GM12878 (cell line): ENCODE results near the gene MCM3. TPM values are rescaled to one million over a fixed set of nuclear protein-coding genes. Genes with fewer than 3 reads are reported as not detected.

ENCODE experiments used
- ATAC-seq: fragments of 200-7000 bp; cut with Tn5 transposase; 3 replicates; pipeline ENCODE4 v1.9.1; 2020; ENCODE audit warnings: mild to moderate bottlenecking, moderate library complexity
- BruUV-seq: library from RNA; stranded (reverse); fragments of 400-500 nt; replicated peaks from 2 replicates; lab custom pipeline; 2021; lab: Mats Ljungman, UMichigan
- CTCF ChIA-PET: fragments of 300-600 bp; sonication (Branson Sonifier 250); formaldehyde crosslinking; extraction: SDS; loops from one replicate; lab custom pipeline; 2021; ENCODE audit warnings: inconsistent platforms; lab: Yijun Ruan, JAX
- POLR2A ChIA-PET: fragments of 350-600 bp; formaldehyde crosslinking; extraction: SDS; loops from one replicate; lab custom pipeline; 2021; ENCODE audit warnings: inconsistent platforms; lab: Charles Lee
- RAD21 ChIA-PET: fragments of 300-600 bp; sonication (Branson Sonifier 250); formaldehyde crosslinking; loops from one replicate; lab custom pipeline; 2023; ENCODE audit warnings: antibody characterized with exemption; ENCODE audit not compliant: unreplicated experiment; lab: Charles Lee
- SMC1A ChIA-PET: fragments of 300-600 bp; sonication (Branson Sonifier 250); formaldehyde crosslinking; loops from one replicate; lab custom pipeline; 2023; ENCODE audit not compliant: unreplicated experiment, uncharacterized antibody; lab: Charles Lee
- DNase-seq: peaks from one replicate; pipeline ENCODE4 v3.0.0-alpha.2; 2011; ENCODE audit warnings: low read depth, low spot score
- FAIRE-seq: peaks from 3 replicates; lab custom pipeline; 2011; peaks lifted over from hg19 to GRCh38; lab: Jason Lieb, UNC
- H2AFZ ChIP-seq: 2 replicates; pipeline ENCODE4 v1.6.0; 2011; ENCODE audit warnings: low read depth, low read length, control low read depth; ENCODE audit not compliant: control insufficient read depth
- H3K27ac ChIP-seq: 2 replicates; pipeline ENCODE4 v1.5.1; 2011; ENCODE audit warnings: control low read depth; ENCODE audit not compliant: control insufficient read depth, insufficient read depth
- H3K27me3 ChIP-seq, 2 experiments: replicated peaks in 1 of 2; 2 replicates each; pipeline versions ENCODE4 v1.6.0 to v1.6.1; 2011; ENCODE audit warnings: low read length in 1 of 2; ENCODE audit not compliant: control insufficient read depth in 2 of 2, insufficient read depth in 2 of 2
- H3K36me3 ChIP-seq, 2 experiments: 2 replicates each; pipeline ENCODE4 v1.5.1; 2011; ENCODE audit warnings: low read length in 1 of 2; ENCODE audit not compliant: control insufficient read depth in 2 of 2, insufficient read depth in 2 of 2
- H3K4me1 ChIP-seq: 2 replicates; pipeline ENCODE4 v1.6.1; 2011; ENCODE audit warnings: mild to moderate bottlenecking, low read length, moderate library complexity, mixed read lengths; ENCODE audit not compliant: control insufficient read depth, insufficient read depth
- H3K4me2 ChIP-seq: 2 replicates; pipeline ENCODE4 v1.6.0; 2011; ENCODE audit warnings: control low read depth; ENCODE audit not compliant: control insufficient read depth, insufficient read depth
- H3K4me3 ChIP-seq: fragments of 200-600 bp; sonication (generic); 2 replicates; pipeline ENCODE4 v1.5.1; 2016
- H3K79me2 ChIP-seq: 2 replicates; pipeline ENCODE4 v1.6.0; 2011; ENCODE audit warnings: low read length; ENCODE audit not compliant: control insufficient read depth, insufficient read depth
- H3K9ac ChIP-seq: 2 replicates; pipeline ENCODE4 v1.8.0; 2011; ENCODE audit warnings: low read length, control low read depth, mixed read lengths; ENCODE audit not compliant: control insufficient read depth, insufficient read depth
- H3K9me3 ChIP-seq: replicated peaks from 3 replicates; pipeline ENCODE4 v1.5.1; 2011; ENCODE audit warnings: mild to moderate bottlenecking, low read length; ENCODE audit not compliant: control insufficient read depth, insufficient read depth
- H4K20me1 ChIP-seq: 2 replicates; pipeline ENCODE4 v1.6.0; 2011; ENCODE audit not compliant: control insufficient read depth, insufficient read depth
- ASH2L ChIP-seq: fragments of 300-600, 200-600 bp; sonication (generic); IDR thresholded peaks from 2 replicates; pipeline ENCODE4 v1.6.1; 2017; ENCODE audit warnings: low read depth, mild to moderate bottlenecking, borderline replicate concordance
- BACH1 ChIP-seq: fragments of 450-650 bp; IDR thresholded peaks from 2 replicates; pipeline ENCODE4 v1.6.1; 2017; ENCODE audit warnings: mild to moderate bottlenecking, borderline replicate concordance
- BCL11A ChIP-seq: IDR thresholded peaks from 2 replicates; pipeline ENCODE4 v1.6.1; 2011; ENCODE audit warnings: low read depth, low read length
- CREM ChIP-seq: IDR thresholded peaks from 2 replicates; pipeline ENCODE4 v1.6.1; 2014; ENCODE audit warnings: antibody characterized with exemption, low read depth
- DPF2 ChIP-seq: fragments of 450-650 bp; IDR thresholded peaks from 2 replicates; pipeline ENCODE4 v1.6.1; 2017; ENCODE audit warnings: mild to moderate bottlenecking
- ETV6 ChIP-seq, 2 experiments: fragments of 450-650 bp in 1 of 2; IDR thresholded peaks in 1 of 2; conservative IDR thresholded peaks in 1 of 2; 2 replicates each; pipeline ENCODE4 v1.6.1; 2014; ENCODE audit warnings: antibody characterized with exemption in 1 of 2, borderline replicate concordance in 1 of 2, low read depth in 1 of 2, mild to moderate bottlenecking in 1 of 2, moderate library complexity in 1 of 2
- EZH2 ChIP-seq: IDR thresholded peaks from 2 replicates; pipeline ENCODE4 v1.6.1; 2012; ENCODE audit warnings: low read depth, mild to moderate bottlenecking, control low read depth, inconsistent platforms, low read length, borderline replicate concordance; ENCODE audit not compliant: control insufficient read depth
- HCFC1 ChIP-seq: fragments of 150-350 bp; IDR thresholded peaks from 2 replicates; pipeline ENCODE4 v1.6.1; 2014; ENCODE audit warnings: low read length
- LARP7 ChIP-seq: fragments of 450-650 bp; IDR thresholded peaks from 2 replicates; pipeline ENCODE4 v1.6.1; 2017; ENCODE audit warnings: mild to moderate bottlenecking
- NR2F1 ChIP-seq: fragments of 450-650 bp; conservative IDR thresholded peaks from 2 replicates; pipeline ENCODE4 v1.6.1; 2017; ENCODE audit warnings: mild to moderate bottlenecking
- PAX5 ChIP-seq: IDR thresholded peaks from 2 replicates; pipeline ENCODE4 v1.6.1; 2011; ENCODE audit warnings: low read depth, low read length, borderline replicate concordance
- WGBS: methylation state at CpG from one replicate; pipeline ENCODE4 v1.1.6; 2016; ENCODE audit warnings: low lambda C conversion rate; ENCODE audit not compliant: insufficient replicate concordance, insufficient coverage; ENCODE audit errors: missing lambda C conversion rate; 5-methylcytosine and 5-hydroxymethylcytosine counted together
- in situ Hi-C: fragments of 300-500 bp; cut with MboI; formaldehyde crosslinking; loops from 9 replicates; pipeline ENCODE4 v1.14.3; 2018; ENCODE audit warnings: mixed read lengths
- intact Hi-C: fragments of 100-400 bp; cut with micrococcal nuclease; formaldehyde crosslinking; loops from one replicate; pipeline ENCODE4 v1.14.2; 2022; ENCODE audit not compliant: unreplicated experiment
- polyA plus RNA-seq, 11 experiments: library from polyadenylated mRNA; depleted of rRNA in 4 of 11; unstranded in 6 of 11; stranded (reverse) in 5 of 11; fragments of >200 nt; fragmentation: Nextera tagmentation in 4 of 11; fragmentation: Illumina TruSeq in 1 of 11; extraction: Ambion mirVana in 4 of 11; extraction: Trizol in 1 of 11; gene quantifications; 1 replicate in 1 of 11; 2 replicates in 10 of 11; pipeline versions ENCODE4 v1.2.1 to v1.2.3, GENCODE V29; 2011 to 2016; ENCODE audit warnings: inconsistent platforms in 2 of 11, missing spikeins in 2 of 11, low read depth in 1 of 11
- total RNA-seq, 4 experiments: library from RNA; depleted of rRNA in 3 of 4; stranded (reverse); fragments of >200 nt in 3 of 4; fragmentation: Illumina TruSeq in 1 of 4; extraction: Trizol in 1 of 4; gene quantifications; 2 replicates each; pipeline versions ENCODE4 v1.2.1 to v1.2.3, GENCODE V29; 2013 to 2021

MCM3 gene
- total and polyA plus RNA-seq, 10 of the 15 experiments (the other 5 are each of a cell fraction or from before 2014, with no cell fraction given), result 74.1 to 265 (median 214) TPM

- Histone ChIP-seq H3K4me3 (no peak overlapping the region), H3K4me2 (peak overlapping the region; percentile 13; the same call in 1 of the 2 replicates), H2AFZ (no peak overlapping the region), H3K9me3 (no peaks in the 10 kb centered on the region; the same call in 2 of the 3 replicates), H3K27me3 (no peaks in the 10 kb centered on the region; a peak in 2 of 4 replicates), H3K36me3 (no peaks in the 10 kb centered on the region; a peak in 1 of 4 replicates), H3K9ac (no peak overlapping the region), H3K79me2 (no peaks in the 10 kb centered on the region), H4K20me1 (no peaks in the 10 kb centered on the region), H3K27ac (no peak overlapping the region), H3K4me1 (peaks cover 12% of the 10 kb centered on the region)
- in situ Hi-C loops, result no loop called here
- DNase-seq (no peak), ATAC-seq (no peak), FAIRE-seq (no peak)
- 97% methylated on average over 2 of the region's 2 CpGs for WGBS
- ChIA-PET CTCF (interaction anchor here (0.6 to 1.4 kb wide), 3 partner anchors 23 to 92 kb away, joined by 3 to 6 read pairs (median 3); no protein-coding TSS in a partner anchor), RAD21 (no interaction called here), POLR2A (no interaction called here), SMC1A (interaction anchor here (1.4 kb wide), 1 partner anchor 134 kb away, joined by 3 read pairs; no protein-coding TSS in a partner anchor)
- TF ChIP-seq PAX5 (no peak), HCFC1 (no peak), ASH2L (no peak), CREM (no peak), BCL11A (no peak), NR2F1 (no peak), DPF2 (no peak), LARP7 (no peak), EZH2 (no peak), BACH1 (no peak), ETV6 (conservative IDR thresholded peaks at IDR 0.05 in 1 of 2, IDR thresholded peaks at IDR 0.05 in 1 of 2; ENCODE audit: borderline replicate concordance in 1 of 2, low read depth in 1 of 2) (no peak)
- intact Hi-C loops, result no loop called here
- BruUV-seq, result no TSS peak
Observed at GRCh38 chr6:52255434-52255833, 29.1 kb downstream of the MCM3 start.
